IPS-18c (cell line): Measurements from ENCODE around the gene TRIM45.

Experiments used
- H3K4me3 ChIP-seq: 2 replicates; pipeline ENCODE4 v1.7.0; 2013; ENCODE audit warnings: low read depth, mild to moderate bottlenecking, low read length, moderate library complexity; ENCODE audit not compliant: insufficient read depth
- H3K9me3 ChIP-seq: one replicate; pipeline ENCODE4 v1.6.1; 2013; ENCODE audit warnings: mild to moderate bottlenecking, low read length, moderate library complexity; ENCODE audit not compliant: control insufficient read depth, insufficient read depth

TRIM45 gene

GRCh38 chr1:117084231-117084630 is 37.3 kb downstream of the TRIM45 start:
- Histone ChIP-seq H3K9me3 (no peaks in the 10 kb centered on the region), H3K4me3 (no peak overlapping the region)

- Histone ChIP-seq H3K4me3 (no peak overlapping the region), H3K9me3 (no peaks in the 10 kb centered on the region)
Observed at GRCh38 chr1:117079737-117080136, 41.8 kb downstream of the TRIM45 start.

GRCh38 chr1:117077267-117077666 is 44.3 kb downstream of the TRIM45 start:
- H3K9me3 ChIP-seq = no peaks in the 10 kb centered on the region
- H3K4me3 ChIP-seq = no peak overlapping the region

GRCh38 chr1:117076648-117077047 is 44.9 kb downstream of the TRIM45 start:
- Histone ChIP-seq H3K9me3 (no peaks in the 10 kb centered on the region), H3K4me3 (no peak overlapping the region)

- H3K9me3 ChIP-seq = no peaks in the 10 kb centered on the region
- H3K4me3 ChIP-seq = no peak overlapping the region
Observed at GRCh38 chr1:117070124-117070523, 51.4 kb downstream of the TRIM45 start.

- H3K9me3 ChIP-seq = no peaks in the 10 kb centered on the region
- H3K4me3 ChIP-seq = no peak overlapping the region
Observed at GRCh38 chr1:117069220-117069844, 52.2 kb downstream of the TRIM45 start.

- no peaks in the 10 kb centered on the region for H3K9me3 ChIP-seq
- H3K4me3 ChIP-seq = no peak overlapping the region
Observed at GRCh38 chr1:117068580-117068979, 53.0 kb downstream of the TRIM45 start.

GRCh38 chr1:117067533-117068370 is 53.8 kb downstream of the TRIM45 start:
- Histone ChIP-seq H3K9me3 (no peaks in the 10 kb centered on the region), H3K4me3 (no peak overlapping the region)

GRCh38 chr1:117066367-117066766 is 55.2 kb downstream of the TRIM45 start:
- H3K4me3 ChIP-seq = no peak overlapping the region
- H3K9me3 ChIP-seq = no peaks in the 10 kb centered on the region

GRCh38 chr1:117061986-117062415 is 59.5 kb downstream of the TRIM45 start:
- Histone ChIP-seq H3K4me3 (no peak overlapping the region), H3K9me3 (no peaks in the 10 kb centered on the region)
